ENCODE data around the gene FBLN1. TPM values are rescaled to one million over a fixed set of nuclear protein-coding genes. Genes with fewer than 3 reads are reported as not detected.

Gene FBLN1
- total and polyA plus RNA-seq, 2 donors (not counting 1 experiment from before 2014, with no cell fraction given) = not detected

DNA sequence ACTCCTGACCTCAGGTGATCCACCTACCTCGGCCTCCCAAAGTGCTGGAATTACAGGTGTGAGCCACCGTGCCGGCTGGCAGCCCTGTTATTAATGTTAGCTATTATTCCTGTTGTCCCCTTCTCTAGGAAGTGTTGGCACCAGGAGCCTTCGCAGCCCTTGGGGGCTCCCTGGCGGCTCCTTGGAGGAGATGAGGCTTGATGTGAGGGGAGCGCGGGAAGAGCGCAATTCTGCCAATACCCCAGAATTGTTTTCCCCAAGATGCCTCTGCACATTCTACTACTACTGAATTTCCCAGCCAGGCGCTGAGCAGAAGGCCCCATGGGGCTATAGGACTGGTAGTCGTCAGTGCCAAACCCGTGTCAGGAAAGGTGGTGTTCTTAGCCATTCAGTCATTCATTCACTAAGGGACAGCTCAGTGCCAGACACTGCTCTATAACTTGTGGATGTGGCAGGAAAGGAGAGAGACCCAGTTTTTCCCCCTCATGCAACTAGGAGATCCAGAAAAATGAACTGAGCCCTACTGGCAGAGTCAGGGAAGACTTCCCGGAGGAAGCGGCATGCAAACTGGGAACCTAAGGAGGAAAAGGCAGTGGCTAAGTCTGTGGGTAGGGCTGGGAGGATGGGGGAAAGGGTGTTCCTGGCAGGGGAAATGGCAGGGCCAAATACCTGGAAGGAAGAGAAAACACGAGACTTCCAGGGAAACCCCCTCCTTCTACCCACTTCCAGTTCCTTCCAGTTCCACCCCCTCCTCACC is 3.5 kb downstream of the FBLN1 start:
- CTCF ChIA-PET = no interaction called here
- POLR2A ChIA-PET = no interaction called here
- 100% methylated on average over 3 of the region's 14 CpGs for WGBS (ENCODE audit: insufficient coverage)

More for the DNA sequence above, 3.5 kb downstream of the FBLN1 start:
- Histone ChIP-seq H2AFZ (ENCODE audit: insufficient read depth, low read depth, low read length, poor library complexity, severe bottlenecking) (no peak overlapping the region), H3K36me3 (replicated peaks in 1 of 2; ENCODE audit: control extremely low read depth in 1 of 2, control insufficient read depth in 1 of 2, extremely low read depth in 1 of 2, insufficient read depth in 2 of 2, low read length in 1 of 2) (no peaks in the 10 kb centered on the region), H3K4me1 (ENCODE audit: control insufficient read depth in 2 of 2, insufficient read depth in 2 of 2, low read length in 2 of 2) (peaks cover 5 to 7% of the 10 kb centered on the region in 2 donors), H3K4me3 (ENCODE audit: control extremely low read depth in 1 of 5, extremely low read depth in 1 of 5, insufficient read depth in 1 of 5, low read depth in 2 of 5, low read length in 4 of 5) (no peak overlapping the region), H3K9ac (ENCODE audit: low read length) (no peak overlapping the region), H3K27me3 (replicated peaks in 1 of 4; ENCODE audit: control extremely low read depth in 1 of 4, control insufficient read depth in 3 of 4, insufficient read depth in 4 of 4, low read length in 3 of 4) (peaks cover 0 to 30% (median 10%) of the 10 kb centered on the region in 4 experiments), H3K9me3 (ENCODE audit: control extremely low read depth in 1 of 3, control insufficient read depth in 2 of 3, insufficient read depth in 1 of 3, low read length in 2 of 3) (no peaks in the 10 kb centered on the region), H3K79me2 (ENCODE audit: control insufficient read depth, insufficient read depth, low read length) (no peaks in the 10 kb centered on the region), H3K4me2 (replicated peaks; ENCODE audit: low read depth, low read length, poor library complexity, severe bottlenecking) (no peak overlapping the region), H3K27ac (ENCODE audit: low read length in 2 of 2) (no peak overlapping the region), H4K20me1 (ENCODE audit: control insufficient read depth, insufficient read depth, low read length, poor library complexity, severe bottlenecking) (no peaks in the 10 kb centered on the region)
- TF ChIP-seq CTCF (IDR thresholded peaks at IDR 0.05) (no peak), EZH2 (IDR thresholded peaks at IDR 0.05; ENCODE audit: borderline replicate concordance, insufficient read depth, low read depth, low read length, poor library complexity, severe bottlenecking) (no peak)
- Mint-ChIP-seq H3K4me1 (peaks cover 4% of the 10 kb centered on the region), H3K4me3 (no peak overlapping the region), H3K9me3 (ENCODE audit: insufficient read depth) (no peaks in the 10 kb centered on the region), H3K27ac (no peak overlapping the region), H3K27me3 (peaks cover 37% of the 10 kb centered on the region)
- intact Hi-C loops (cut with micrococcal nuclease) = no loop called here
- DNase-seq = no peak
- ATAC-seq (ENCODE audit: low read depth) = no peak

All from B cell (primary cell).